HG02938 (cell line): ENCODE data around the gene HTRA1.

Experiments
- ATAC-seq: cut with Tn5 transposase; IDR thresholded peaks from one replicate; pipeline ENCODE4 v1.9.1; 2021; ENCODE audit warnings: mild to moderate bottlenecking, moderate library complexity; ENCODE audit not compliant: unreplicated experiment

HTRA1 gene

DNA sequence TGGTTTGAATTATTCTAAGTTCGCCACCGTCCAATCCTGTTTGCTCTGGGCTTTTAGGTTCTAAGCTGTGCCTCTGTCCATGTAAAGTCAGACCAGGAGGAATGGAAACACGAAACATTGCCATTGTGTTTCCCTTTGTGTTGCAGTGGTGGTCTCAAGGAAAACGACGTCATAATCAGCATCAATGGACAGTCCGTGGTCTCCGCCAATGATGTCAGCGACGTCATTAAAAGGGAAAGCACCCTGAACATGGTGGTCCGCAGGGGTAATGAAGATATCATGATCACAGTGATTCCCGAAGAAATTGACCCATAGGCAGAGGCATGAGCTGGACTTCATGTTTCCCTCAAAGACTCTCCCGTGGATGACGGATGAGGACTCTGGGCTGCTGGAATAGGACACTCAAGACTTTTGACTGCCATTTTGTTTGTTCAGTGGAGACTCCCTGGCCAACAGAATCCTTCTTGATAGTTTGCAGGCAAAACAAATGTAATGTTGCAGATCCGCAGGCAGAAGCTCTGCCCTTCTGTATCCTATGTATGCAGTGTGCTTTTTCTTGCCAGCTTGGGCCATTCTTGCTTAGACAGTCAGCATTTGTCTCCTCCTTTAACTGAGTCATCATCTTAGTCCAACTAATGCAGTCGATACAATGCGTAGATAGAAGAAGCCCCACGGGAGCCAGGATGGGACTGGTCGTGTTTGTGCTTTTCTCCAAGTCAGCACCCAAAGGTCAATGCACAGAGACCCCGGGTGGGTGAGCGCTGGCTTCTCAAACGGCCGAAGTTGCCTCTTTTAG is 52.9 kb downstream of the HTRA1 start:
- no peak for ATAC-seq

DNA sequence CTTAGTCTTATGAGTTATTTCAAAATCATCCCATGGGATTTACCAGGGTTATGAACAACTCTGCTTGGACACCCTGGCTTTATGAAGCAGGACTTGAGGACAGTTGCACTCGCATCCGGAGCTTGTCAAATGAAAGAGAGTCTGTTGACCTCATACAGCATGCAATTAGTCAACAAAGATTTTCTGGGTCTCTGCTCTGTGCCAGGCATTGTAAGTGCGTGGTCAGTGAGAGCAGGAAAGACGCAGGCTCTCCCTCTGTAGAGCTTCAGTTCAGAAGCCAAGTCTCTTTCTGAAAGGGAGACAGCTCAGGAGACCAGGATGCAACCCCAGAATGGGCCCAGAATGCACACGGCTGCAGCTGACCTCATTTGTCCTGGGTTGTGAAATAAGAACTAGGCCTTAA is 53.7 kb downstream of the HTRA1 start:
- no peak for ATAC-seq

DNA sequence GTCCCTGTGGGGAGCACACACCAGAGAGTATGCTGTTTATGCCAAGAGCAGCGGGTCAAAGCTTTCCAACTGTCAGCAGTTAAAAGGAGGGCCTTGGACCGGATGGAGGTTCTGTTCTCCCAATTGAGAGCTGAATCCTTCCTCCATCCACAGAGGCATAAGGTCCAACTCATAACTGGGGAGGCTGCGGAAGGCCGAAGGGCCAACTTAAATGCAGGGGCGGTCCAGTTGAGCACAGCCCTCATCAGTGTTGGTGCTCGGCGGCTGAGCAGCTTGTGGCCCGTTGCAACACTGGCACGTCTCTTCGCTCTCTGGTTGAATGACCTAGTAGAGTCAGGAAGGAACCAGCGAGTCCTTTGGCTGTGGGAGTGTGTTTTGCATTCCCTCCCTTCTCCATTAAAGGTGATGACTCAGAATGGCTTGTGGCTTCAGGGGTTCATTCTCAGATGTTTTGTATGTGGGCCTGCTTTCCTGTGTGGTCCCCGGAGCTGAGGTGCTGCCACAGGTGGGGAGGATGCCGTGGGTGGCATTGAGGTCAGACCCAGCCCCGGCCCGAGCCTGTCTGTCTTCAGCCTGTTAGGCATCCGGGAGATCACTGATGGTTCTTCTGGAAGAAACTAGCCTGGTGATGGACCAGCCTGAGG is 54.4 kb downstream of the HTRA1 start:
- ATAC-seq = peak; percentile 63

DNA sequence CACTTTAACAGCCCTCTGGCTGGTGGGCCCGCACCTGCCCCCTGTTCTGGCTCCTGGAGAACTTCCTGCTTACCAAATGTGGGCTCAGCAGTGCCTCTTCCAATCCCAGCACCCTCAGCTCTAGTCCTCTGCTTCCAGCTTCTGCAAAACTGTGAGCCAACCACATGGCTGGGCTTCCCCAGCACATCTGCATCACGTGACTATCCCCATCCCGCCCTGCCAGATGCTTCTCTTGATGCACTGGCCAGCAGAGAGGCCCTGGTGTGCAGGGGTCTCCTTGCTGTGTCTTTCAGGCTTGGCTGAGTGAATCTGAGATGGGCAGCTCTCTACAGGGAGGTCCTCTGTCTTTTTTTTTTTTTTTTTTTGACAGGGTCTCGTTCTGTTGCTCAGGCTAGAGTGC is 55.4 kb downstream of the HTRA1 start:
- ATAC-seq = no peak

DNA sequence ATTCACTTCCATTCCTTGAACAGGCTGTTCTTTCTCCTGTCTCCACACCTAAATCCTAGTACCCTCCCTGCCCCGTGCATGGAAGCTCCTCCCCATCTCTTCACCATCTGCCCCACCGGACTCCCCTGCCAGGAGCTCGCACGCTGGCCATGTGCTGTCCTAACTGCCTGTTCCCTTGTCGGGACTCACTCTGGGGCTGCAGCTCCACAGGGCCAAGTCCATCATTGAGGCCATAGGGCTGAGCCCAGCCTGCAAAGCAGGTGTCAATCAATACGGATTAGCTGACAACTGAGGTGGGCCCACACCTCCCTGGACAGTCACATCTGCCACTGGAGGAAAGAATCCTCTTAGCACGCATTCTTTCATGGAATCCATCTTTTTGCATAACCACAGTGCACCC is 57.8 kb downstream of the HTRA1 start:
- ATAC-seq = no peak

DNA sequence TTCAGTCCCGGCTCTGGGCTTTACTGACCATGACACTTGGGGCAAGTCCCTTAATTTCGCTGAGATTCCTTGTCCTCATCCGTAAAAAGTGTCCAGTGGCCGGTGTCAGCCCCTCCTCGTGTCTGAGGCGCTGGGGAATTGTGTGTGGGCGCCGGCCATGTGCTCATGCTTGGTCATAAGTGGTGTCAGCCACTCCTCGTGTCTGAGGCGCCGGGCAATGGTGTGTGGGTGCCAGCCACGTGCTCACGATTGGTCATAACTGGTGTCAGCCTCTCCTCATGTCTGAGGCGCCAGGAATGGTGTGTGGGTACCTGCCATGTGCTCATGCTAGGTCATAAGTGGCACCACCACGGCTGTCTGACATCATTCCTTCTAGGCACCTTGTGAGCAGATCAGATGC is 58.5 kb downstream of the HTRA1 start:
- ATAC-seq = no peak

DNA sequence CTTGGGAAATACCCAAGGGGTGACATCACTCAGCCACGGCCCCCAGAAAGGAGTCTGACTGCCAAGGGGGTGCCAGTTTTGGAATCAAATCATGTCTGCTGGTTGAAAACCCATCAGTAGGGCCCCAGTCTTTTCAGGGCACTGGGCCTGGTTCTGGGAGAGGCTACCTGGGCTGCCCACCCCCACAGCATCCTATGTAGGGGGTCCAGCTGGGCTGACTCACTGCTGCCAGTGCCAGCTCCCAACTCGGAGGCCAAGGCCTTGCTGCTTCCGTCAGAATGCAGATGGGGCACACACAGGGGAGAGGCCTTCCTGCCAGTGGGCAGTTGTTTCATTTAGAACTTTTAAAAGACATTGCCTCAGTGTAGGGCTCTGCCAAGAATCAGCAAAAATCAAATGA is 59.7 kb downstream of the HTRA1 start:
- no peak for ATAC-seq

DNA sequence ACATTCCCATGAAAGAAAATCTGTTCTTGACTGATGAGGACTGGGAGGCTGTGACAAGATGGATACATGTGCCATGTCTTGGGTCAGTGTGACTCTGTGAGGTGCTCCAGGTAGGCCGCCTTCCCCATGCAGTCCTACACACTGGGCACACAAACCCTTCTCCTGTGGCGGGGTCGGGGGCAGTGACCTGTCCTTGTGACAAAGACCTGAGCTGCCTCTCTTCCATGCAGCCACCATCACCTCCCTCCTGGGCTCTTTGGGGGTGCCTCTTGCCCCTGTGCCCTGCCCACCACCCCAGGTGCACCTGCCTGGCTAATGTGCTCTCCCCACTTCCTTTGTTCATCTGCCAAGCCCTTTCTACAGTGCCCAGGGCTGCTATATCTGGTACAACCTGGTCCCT is 63.5 kb downstream of the HTRA1 start:
- no peak for ATAC-seq

DNA sequence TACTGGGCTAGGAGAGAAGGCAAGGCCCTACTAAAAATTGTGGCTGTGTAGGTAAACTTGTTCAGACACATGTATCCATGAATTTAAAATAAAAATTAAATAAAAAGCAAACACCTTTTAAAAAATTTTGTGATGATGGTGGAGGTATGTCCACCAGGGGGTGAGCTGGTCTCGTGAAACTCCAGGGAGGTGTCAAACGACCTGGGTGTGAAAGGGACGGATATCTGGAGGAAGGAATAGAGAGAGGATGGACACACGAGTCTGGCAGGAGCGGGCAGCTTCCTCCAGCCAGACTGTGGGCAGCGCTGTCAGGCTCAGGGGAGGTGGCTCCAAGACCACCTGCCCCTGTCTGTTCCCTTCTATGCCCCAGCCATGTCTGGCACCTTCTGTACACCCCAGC is 64.4 kb downstream of the HTRA1 start:
- ATAC-seq = no peak

DNA sequence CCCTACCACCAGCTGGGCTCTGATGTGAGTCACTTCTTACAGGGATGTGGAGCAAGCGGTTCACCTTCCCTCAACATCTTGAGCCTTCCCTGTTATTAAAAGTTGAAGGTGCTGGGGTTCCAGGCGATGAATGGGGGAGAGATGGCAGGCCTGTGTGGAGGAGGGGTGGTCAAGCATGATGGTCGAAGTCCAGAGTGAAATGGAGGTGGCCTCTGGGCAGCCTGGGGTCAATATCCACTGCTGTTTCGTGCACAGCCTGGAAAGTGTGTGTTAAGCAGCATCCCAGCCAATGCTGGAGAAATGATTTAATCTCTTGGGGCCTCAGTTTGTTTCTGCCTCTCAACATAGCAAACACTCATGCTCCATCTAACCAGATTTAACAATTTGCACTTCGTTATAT is 65.5 kb downstream of the HTRA1 start:
- ATAC-seq = no peak

DNA sequence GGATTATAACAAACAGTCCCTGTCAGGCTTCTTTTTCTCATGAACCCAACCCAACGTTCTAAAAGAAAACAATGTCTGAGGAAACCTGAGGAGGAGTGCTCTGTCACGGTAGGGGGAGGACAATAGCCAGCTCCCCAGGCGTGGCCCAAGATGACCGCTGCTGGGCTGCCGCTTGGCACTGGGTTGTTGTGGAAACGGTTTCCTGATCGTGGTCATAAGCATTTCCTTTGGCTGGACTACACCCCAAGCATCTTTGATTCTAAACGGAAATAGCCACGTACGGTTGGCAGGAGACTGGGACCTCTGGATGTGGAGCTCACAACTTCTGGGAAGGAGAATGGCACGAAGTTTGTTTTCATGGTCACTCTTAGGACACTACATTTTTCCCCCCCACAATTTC is 68.8 kb downstream of the HTRA1 start:
- ATAC-seq = no peak

DNA sequence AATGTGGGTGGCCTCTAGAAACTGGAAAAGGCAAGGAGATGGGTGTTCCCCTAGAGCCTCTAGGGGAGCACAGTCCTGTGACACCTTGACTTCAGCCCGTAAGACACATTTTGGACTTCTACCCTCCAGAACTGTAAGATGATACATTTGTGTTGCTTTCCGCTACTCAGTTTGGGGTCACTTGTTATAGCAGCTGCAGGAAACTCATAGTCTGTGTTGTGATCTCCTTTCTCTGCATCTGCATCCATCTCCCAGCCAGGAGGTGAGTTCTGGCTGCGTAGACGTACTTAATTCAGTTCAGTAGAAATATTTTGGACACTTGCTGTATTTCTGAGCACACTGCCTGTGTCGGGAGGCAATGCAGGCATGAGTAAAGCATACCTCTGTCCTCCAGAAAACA is 69.9 kb downstream of the HTRA1 start:
- no peak for ATAC-seq

DNA sequence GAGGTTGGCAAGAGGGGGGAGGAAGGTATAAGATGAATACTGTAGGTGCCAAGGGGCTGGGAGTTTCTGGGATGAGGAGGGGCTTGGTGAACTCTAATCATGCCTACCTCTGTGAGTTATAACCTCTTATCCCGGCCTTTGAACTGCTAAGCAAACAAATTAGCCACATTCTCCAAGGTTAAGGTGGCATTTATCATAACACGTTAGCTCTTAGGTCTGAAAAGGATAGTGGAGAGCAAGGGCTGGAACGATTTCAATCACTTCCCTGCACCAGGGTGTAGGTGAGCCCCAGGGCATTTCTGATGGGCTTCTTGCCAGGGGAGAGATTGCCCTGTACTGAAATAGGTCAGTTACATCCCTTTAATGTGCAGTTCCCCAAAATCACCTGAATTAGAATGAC is 70.6 kb downstream of the HTRA1 start:
- no peak for ATAC-seq

DNA sequence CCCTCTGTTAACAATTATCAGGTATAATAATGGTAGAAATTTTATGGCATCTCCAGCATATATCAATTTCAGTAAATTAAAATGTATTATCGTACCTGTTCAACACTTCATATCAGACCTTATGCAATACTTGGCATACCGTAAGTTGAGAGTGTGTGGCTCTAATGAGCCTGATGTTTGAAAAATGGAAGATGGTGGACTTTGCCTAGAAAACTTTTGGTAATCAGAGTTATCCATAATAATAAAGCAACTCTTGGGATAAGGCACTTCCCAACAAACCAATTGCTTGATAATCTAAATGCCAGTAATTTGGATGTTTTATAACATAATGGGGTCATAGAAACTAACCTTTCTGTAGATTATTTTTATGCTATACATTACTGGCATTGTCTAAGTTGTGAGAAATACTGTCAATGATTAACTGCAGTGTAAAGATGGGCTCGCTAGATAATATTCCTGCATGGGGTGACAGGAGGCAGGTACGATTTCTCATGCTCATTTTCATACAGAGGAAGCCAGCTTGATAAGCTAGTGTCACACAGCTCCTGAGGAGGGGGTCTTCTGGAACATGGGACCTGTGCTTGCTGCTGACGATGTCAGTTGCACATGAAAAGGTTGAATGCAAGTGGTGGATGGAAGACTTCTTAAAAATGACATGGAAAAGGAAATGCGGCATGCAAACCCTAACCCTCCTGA is 71.4 kb downstream of the HTRA1 start:
- ATAC-seq = no peak

DNA sequence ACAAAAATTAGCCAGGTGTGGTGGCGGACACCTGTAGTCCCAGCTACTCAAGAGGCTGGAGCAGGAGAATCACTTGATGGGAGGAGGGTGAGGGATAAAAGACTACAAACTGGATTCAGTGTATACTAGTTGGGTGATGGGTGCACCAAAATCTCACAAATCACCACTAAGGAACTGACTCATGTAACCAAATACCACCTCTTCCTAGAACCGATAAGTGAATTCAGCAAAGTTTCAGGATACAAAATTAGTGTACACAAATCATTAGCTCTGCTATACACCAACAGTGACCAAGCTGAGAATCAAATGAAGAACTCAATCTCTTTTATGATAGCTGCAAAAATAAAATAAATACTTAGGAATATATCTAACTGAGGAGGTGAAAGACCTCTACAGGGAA is 76.2 kb downstream of the HTRA1 start:
- ATAC-seq = no peak

DNA sequence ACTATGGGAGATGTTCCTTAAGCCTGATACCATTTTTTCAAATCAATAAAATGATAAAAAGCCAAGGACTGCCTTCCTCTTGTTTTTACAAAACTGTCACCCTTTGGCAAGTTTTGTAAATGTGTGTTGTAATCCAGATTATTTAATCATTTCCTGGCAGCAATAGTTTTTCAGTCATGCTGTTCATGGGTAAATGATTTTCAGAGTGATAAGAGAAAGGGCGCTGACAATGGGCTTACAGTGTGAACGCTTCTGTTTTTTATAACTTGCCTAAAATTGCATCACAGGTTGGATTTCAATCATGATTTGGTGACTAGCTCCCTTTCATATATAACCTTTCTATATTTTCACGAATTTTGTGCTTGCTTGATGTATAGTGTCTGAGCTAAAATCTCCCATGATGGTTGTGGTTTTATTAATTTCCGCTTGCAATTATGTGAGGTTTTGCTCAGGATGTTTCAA is 80.2 kb downstream of the HTRA1 start:
- ATAC-seq = no peak

DNA sequence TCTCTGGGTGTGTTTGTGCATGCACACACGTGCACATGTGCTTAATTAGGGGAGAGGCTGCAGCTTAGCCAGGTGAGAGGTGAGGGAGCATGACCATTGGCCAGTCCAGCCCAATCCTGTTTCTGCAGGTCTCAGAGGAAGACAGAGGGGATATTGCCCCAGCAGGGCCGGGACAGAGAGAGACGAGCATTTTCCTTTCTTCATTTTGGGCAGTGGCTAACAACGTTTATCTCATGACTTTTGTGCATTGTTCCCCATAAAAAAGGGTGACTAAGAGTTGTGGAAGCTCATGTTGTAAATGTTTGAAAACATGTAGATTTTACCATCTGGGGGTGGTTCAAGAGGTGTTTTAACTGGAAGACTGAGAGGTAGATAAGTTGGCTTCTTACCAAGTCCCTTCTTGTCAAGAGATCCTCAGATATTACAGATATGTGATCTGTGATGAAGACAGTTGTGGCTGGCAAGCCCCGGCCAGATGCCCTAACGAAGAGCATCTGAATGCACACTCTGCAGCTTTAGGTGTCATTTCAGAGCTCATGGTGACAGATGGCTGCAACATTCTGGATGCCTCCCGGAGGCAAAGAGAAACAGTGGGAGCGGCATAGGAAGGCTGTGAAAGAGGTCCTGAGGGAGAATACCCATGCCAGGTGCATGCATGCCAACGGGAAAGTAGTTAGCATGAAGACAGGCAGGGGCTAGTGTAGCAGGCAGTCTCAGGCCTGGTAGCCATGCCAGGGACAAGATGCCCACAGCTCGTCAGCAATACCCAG is 82.5 kb downstream of the HTRA1 start:
- ATAC-seq = no peak

DNA sequence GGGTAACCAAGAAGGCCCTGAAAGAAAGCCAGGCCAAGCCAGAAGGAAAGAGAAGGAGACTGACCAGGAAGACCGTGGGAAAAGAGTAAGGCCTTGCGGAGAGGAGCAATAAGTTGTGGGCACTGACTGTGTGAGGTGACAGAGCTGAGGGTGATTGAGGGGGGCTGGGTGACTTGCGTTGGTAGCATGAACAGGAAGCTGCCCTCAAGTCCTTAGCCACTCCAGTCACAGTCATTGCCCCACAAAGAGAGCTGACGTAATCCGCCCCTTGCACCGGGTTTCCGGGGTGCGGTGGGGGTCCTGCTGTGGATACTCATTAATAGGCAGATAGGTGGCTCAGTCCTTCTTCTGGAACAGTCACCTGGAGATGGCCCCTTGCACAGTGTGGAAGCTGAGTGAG is 83.1 kb downstream of the HTRA1 start:
- no peak for ATAC-seq

DNA sequence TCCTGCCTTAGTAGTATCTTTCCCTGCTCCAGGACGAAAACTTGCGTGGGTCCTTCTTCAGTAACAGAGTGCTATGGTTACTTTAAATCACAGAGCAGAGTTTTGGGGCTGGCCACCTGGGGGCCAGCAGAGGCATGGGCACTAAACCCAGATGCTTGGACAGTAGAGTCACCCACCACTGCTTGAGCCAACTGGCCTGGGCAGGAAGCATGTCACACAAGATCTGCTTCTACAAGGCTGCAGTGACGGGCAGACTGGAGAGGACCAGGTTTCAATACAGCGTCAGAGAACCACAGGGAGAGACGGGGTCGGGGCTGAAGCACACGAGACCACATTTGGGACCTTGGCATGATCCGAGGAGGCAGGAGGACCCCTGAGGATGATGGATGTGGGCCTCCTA is 84.9 kb downstream of the HTRA1 start:
- ATAC-seq = no peak

DNA sequence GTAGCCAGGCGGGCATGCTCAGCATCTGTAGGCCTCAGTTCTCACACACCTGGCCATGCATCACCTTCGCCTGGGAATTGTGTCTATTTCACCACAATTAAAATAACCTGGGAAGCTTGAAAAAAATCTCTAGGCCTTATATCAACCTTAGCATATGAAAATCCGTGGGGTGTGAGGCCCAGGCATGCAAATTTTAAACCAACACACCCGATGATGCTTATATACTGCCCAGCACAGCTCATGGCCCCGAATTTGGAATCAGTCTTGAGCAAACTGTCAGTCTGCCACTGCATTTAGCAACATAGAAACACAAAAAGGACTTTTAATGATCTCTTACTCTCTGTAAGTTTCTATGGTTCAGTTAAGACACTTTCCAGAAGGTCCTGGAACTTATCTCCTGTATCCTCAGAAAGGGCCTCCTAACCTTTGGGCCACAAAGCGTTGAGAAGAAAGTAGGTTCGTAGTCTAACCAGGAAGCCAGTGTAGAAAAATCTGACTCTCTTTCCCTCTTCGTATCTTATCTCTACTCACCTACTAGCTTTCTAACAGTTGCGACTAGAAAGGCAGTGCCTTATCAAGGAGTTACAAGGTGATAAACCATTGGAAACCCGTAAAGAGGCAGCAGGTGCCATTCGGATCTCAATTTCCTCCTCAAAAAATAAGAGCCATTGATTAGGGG is 87.2 kb downstream of the HTRA1 start:
- no peak for ATAC-seq

DNA sequence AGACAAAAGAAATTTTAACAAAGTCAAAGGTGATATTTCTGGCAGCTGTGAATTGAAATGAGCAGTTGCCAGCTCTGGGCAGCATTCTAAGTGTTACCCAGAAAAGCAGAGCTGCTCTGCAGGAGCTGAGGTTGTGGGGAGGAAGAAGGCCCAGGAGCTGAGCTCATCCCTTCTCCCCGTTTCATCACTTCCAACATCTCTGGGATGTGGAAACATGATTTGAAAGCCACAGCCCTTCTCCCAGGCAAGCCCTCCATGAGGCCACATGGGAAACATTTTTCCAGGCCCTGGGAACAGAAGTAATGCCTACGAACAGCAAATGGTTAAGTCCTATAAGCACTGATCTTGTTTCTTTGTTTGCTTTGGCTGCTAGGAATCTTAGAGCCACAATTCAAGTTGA is 88.3 kb downstream of the HTRA1 start:
- no peak for ATAC-seq
